Stimulated activated CD4-positive, alpha-beta T cell treated with anti-CD3 and anti-CD28 coated beads, Interleukin-1b, Interleukin-23, amount 100 ng/mL, for 24 hours (primary cell): ENCODE results near the gene MTX1.
A peak's percentile ranks its signal among the peaks of the same experiment; 100 is the strongest.

Experiments used
- DNase-seq, 4 experiments: peaks; one replicate each; pipeline ENCODE4 v3.0.0-alpha.2; 2020; ENCODE audit warnings: low read depth in 4 of 4, low spot score in 1 of 4

The MTX1 gene

GRCh38 chr1:155255243-155256007 is 46.9 kb downstream of the MTX1 start, which contains the start of gene ENTREP3:
Gene ENTREP3 (minus strand): TSS chr1:155255483. CDS start chr1:155254877, 606 bp downstream.
- peak in 3 of 4 experiments; percentile 70 to 77 (median 74) for DNase-seq

- DNase-seq, result no peak
These were observed 47.8 kb downstream of the MTX1 start for GRCh38 chr1:155256058-155256852.

GRCh38 chr1:155260276-155260675 is 51.8 kb downstream of the MTX1 start:
- DNase-seq, result no peak

GRCh38 chr1:155261493-155261851 is 53.0 kb downstream of the MTX1 start:
- no peak for DNase-seq

GRCh38 chr1:155261852-155262673 is 53.6 kb downstream of the MTX1 start, which contains the start of gene SCAMP3:
Gene SCAMP3 (minus strand): TSS chr1:155262360. CDS start chr1:155262151, 209 bp downstream.
- peak; percentile 59 to 84 (median 78) for DNase-seq

GRCh38 chr1:155263067-155263466 is 54.6 kb downstream of the MTX1 start:
- DNase-seq, result no peak
